ENCODE results near the gene SPATA31D4. TPM values are rescaled to one million over a fixed set of nuclear protein-coding genes. Genes with fewer than 3 reads are reported as not detected.

Gene SPATA31D4
- total and polyA plus RNA-seq, 9 donors, result not detected

DNA sequence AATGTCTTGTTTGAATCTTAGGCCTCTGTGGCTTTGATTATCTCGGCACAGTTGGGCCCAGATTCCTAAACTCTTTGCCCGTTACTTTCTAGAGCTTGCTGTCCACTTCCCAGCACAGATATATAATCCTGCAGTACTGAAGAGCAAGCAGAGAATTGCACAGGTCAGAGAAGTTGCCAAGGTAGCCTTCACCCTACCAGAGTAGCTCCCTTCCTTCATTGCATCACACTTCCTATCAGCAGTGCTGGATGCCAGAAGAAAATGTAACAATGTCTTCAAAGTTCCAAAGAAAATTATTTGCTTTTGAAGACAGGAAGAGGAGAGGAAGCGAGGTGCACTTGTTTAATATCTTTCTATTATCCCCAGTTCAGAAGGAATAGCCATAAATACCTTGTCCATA lies 38.1 kb upstream of the SPATA31D4 start:
- H3K4me1 ChIP-seq (ENCODE audit: insufficient read depth), result no peaks in the 10 kb centered on the region
- no peak for DNase-seq
- H3K27me3 ChIP-seq, result no peaks in the 10 kb centered on the region
- intact Hi-C loops (cut with DNase I), result no loop called here
- H3K9me3 ChIP-seq, result no peaks in the 10 kb centered on the region
- no peak for TF ChIP-seq POLR2A (IDR thresholded peaks at IDR 0.05)
- TF ChIP-seq, protein P1, sequence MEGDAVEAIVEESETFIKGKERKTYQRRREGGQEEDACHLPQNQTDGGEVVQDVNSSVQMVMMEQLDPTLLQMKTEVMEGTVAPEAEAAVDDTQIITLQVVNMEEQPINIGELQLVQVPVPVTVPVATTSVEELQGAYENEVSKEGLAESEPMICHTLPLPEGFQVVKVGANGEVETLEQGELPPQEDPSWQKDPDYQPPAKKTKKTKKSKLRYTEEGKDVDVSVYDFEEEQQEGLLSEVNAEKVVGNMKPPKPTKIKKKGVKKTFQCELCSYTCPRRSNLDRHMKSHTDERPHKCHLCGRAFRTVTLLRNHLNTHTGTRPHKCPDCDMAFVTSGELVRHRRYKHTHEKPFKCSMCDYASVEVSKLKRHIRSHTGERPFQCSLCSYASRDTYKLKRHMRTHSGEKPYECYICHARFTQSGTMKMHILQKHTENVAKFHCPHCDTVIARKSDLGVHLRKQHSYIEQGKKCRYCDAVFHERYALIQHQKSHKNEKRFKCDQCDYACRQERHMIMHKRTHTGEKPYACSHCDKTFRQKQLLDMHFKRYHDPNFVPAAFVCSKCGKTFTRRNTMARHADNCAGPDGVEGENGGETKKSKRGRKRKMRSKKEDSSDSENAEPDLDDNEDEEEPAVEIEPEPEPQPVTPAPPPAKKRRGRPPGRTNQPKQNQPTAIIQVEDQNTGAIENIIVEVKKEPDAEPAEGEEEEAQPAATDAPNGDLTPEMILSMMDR (IDR thresholded peaks at IDR 0.05), result no peak
- TF ChIP-seq EP300 (IDR thresholded peaks at IDR 0.05), result no peak
- no peaks in the 10 kb centered on the region for H3K36me3 ChIP-seq
- no peak overlapping the region for H3K4me3 ChIP-seq
- no peak overlapping the region for H3K27ac ChIP-seq
- 87 to 90% (median 87%) methylated on average over 3 of the region's 3 CpGs for WGBS, 3 donors

GRCh38 chr9:81892440-81892839 lies 35.8 kb upstream of the SPATA31D4 start:
- H3K4me3 ChIP-seq, result no peak overlapping the region
- no peaks in the 10 kb centered on the region for H3K9me3 ChIP-seq
- intact Hi-C loops (cut with DNase I), result no loop called here
- H3K27me3 ChIP-seq, result no peaks in the 10 kb centered on the region
- WGBS, 3 donors, result 94 to 98% (median 95%) methylated on average over 1 of the region's 1 CpG
- no peak for DNase-seq
- H3K36me3 ChIP-seq, result no peaks in the 10 kb centered on the region
- H3K4me1 ChIP-seq (ENCODE audit: insufficient read depth), result no peaks in the 10 kb centered on the region
- no peak overlapping the region for H3K27ac ChIP-seq
- TF ChIP-seq, protein P1 (IDR thresholded peaks at IDR 0.05), result no peak
- TF ChIP-seq EP300 (IDR thresholded peaks at IDR 0.05) (no peak), POLR2A (IDR thresholded peaks at IDR 0.05) (no peak)

DNA sequence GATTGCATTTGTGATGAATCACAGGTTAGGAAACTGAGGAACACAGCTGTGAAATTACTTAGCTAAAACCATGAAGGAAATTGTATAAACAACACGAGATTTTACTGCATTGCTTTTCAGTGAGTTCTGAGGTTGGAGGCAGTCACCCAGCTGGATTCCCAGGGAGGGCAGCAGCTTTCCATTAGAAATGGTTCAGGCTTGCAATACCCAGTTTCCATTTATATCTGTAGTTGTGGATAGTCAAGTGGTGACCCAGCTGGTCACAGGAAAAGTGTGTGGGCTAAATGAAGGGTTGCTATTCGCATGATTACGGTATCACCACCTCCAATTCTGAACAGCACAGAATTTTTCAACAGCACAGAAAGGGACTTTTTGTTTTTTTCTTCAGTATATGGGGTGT lies 34.3 kb upstream of the SPATA31D4 start:
- 80 to 87% (median 84%) methylated on average over 3 of the region's 3 CpGs for WGBS, 3 donors

DNA sequence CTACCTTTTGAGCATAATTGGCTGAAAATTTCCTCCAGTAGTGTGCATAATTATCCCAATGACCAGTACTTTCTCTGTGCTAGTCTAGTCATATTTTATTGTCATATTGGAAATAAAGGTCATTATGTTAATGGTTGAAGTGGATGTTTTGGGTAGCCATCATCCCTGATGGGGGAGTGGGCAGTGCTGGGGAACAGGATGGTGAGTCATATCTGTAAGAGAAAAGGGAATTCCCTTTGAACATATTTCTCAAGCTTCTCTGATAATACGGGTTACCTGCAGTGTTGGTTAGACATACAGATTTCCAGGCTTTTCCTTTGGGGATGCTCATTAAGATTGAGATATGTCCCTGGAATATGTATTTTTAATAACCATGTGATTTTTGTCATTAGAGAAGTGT lies 33.3 kb upstream of the SPATA31D4 start:
- H3K9me3 ChIP-seq, result no peaks in the 10 kb centered on the region
- no peak for DNase-seq
- 71 to 87% (median 76%) methylated on average over 1 of the region's 1 CpG for WGBS, 3 donors

More for the DNA sequence above, 34.3 kb upstream of the SPATA31D4 start:
- TF ChIP-seq EP300 (IDR thresholded peaks at IDR 0.05) (no peak), POLR2A (IDR thresholded peaks at IDR 0.05) (no peak)
- TF ChIP-seq, protein P1 (IDR thresholded peaks at IDR 0.05), result no peak
- no peaks in the 10 kb centered on the region for H3K4me1 ChIP-seq (ENCODE audit: insufficient read depth)
- no peaks in the 10 kb centered on the region for H3K27me3 ChIP-seq
- H3K4me3 ChIP-seq, result no peak overlapping the region
- no peak overlapping the region for H3K27ac ChIP-seq
- no peak for DNase-seq
- intact Hi-C loops (cut with DNase I), result no loop called here
- no peaks in the 10 kb centered on the region for H3K9me3 ChIP-seq
- H3K36me3 ChIP-seq, result no peaks in the 10 kb centered on the region

GRCh38 chr9:81896070-81896469 lies 32.2 kb upstream of the SPATA31D4 start:
- Histone ChIP-seq H3K27ac (no peak overlapping the region), H3K4me1 (ENCODE audit: insufficient read depth) (no peaks in the 10 kb centered on the region), H3K9me3 (no peaks in the 10 kb centered on the region), H3K27me3 (no peaks in the 10 kb centered on the region), H3K36me3 (no peaks in the 10 kb centered on the region), H3K4me3 (no peak overlapping the region)
- no peak for DNase-seq
- intact Hi-C loops (cut with DNase I), result no loop called here
- TF ChIP-seq, protein P1 (IDR thresholded peaks at IDR 0.05), result no peak
- TF ChIP-seq EP300 (IDR thresholded peaks at IDR 0.05) (no peak), POLR2A (IDR thresholded peaks at IDR 0.05) (no peak)

More for the DNA sequence above, 33.3 kb upstream of the SPATA31D4 start:
- TF ChIP-seq POLR2A (IDR thresholded peaks at IDR 0.05), result no peak
- no peak overlapping the region for H3K27ac ChIP-seq
- H3K4me1 ChIP-seq (ENCODE audit: insufficient read depth), result no peaks in the 10 kb centered on the region
- H3K27me3 ChIP-seq, result no peaks in the 10 kb centered on the region
- intact Hi-C loops (cut with DNase I), result no loop called here
- H3K36me3 ChIP-seq, result no peaks in the 10 kb centered on the region
- H3K4me3 ChIP-seq, result no peak overlapping the region

Data from ovary (tissue), 9 donors.